T-helper 22 cell (primary cell): ENCODE data around the gene CDKN1A.

Experiments used
- DNase-seq: peaks from one replicate; pipeline ENCODE4 v3.0.0-alpha.2; 2020; ENCODE audit warnings: low read depth

CDKN1A gene

DNA sequence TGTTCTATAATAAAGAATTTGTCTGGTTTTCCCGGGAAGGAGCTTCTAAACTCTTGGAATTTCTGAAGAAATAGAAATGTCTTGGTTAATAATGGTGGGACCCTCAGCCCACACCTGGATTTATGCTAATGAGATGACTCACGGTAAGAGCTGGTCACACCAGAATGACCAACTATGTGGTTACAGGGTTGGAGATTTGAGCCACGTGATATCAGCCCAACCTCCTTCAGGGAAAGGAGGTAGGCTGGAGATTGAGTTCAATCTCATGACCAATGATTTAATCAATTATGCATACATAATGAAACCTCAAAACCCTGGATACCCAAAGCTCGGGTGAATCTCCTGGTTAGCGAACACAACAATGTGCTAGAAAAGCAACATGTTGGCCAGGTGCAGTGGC lies 22.1 kb upstream of the CDKN1A start:
- DNase-seq: no peak

DNA sequence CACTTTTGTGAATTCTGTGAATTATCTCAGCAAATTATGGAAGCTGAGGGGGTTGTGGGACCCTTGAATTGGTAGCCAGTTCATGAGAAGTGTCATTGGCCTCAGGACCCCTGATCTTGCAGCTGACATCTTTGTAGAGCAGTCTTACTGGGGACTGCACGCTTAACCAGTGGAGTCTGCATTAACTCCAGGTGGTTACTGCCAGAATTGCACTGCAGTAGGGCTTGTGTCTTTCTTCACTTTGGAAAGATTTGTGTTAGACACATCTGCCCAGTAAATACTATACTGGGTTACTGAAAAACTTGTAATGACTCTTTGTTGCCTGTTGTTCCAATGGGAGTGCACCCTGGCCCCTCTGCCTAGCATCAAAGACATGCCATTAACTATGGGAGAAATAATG lies 21.2 kb upstream of the CDKN1A start:
- DNase-seq: no peak

DNA sequence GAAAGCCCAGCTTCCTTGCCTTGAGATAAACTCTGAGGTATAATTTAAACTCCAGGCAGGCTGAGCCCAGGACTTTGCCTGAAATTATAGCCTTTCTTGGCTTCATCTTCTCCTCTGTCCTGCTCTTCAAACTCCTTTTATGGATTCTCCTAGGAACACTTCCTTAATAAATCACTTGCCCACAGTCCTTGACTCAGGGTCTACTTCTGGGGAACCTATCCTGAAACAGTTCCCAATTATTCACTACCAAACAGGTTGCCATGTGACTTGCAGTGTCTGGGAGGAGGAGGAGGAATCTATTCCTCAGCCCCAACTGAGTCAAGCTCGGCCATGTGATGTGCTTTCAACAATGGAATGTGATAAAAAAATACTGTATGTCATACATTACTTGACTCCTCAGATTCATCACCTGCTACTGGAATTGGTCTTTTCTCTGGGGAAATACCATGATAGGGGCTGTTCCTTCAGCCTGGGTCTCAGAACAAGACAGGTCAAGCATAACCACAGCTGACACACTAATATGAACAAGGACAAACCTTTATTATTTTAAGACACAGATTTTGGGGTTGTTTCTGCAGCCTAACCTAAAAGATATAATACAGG lies 20.5 kb upstream of the CDKN1A start:
- no peak for DNase-seq

GRCh38 chr6:36659271-36659670 lies 19.2 kb upstream of the CDKN1A start:
- DNase-seq: no peak

DNA sequence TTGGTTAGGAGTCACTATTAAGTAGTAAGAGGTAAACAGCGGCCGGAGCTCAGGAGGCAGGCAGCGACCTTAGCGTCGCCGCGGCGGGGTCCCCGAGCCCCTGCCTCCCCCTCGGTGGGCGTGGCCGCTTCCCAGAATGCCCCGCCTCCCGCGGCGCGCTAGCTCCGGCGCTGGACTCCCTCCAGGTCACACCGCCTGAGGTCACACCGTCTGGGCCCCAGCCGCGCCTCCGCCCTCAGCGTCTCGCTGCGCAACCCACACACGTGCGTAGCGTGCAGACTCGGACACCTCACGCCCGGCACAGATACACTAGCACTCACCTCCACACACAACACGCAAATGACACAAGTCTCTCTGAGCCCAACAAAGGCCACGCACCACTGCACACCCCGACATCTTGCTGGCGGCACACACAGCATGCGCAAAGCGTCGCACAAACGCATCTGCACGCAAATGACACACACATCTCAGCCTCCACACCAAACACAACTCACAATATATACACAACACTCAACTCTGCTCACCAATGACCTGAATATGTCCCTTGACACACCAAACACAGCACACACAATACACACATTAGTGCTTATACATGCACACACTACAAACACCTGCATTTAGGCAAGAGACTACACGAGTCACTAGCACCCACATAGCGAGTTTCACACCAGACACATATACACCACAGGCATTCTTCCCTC lies 17.6 kb upstream of the CDKN1A start:
- no peak for DNase-seq

- DNase-seq: no peak
Observed at GRCh38 chr6:36662380-36662779, 16.1 kb upstream of the CDKN1A start.

DNA sequence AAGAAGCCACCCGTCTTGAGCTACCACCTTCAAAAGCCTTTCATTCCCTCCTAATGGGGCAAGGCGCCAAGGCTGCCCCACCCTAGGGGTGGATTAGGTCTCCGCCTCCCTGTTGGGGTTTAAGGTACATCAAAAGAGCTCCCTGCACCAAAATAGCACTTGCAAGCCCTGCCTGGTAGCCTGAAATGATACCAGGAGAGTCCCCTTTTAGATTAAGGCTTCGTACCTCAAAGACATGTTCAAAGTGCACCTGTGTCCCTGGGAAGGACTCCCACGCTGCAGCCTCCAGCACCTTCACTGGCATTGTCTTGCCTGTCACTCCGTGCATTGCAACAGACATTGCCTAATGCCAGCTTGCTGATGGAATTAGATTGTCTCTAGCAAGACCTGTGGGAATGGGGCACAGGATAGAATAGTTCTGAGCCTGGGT lies 15.7 kb upstream of the CDKN1A start:
- DNase-seq: no peak

DNA sequence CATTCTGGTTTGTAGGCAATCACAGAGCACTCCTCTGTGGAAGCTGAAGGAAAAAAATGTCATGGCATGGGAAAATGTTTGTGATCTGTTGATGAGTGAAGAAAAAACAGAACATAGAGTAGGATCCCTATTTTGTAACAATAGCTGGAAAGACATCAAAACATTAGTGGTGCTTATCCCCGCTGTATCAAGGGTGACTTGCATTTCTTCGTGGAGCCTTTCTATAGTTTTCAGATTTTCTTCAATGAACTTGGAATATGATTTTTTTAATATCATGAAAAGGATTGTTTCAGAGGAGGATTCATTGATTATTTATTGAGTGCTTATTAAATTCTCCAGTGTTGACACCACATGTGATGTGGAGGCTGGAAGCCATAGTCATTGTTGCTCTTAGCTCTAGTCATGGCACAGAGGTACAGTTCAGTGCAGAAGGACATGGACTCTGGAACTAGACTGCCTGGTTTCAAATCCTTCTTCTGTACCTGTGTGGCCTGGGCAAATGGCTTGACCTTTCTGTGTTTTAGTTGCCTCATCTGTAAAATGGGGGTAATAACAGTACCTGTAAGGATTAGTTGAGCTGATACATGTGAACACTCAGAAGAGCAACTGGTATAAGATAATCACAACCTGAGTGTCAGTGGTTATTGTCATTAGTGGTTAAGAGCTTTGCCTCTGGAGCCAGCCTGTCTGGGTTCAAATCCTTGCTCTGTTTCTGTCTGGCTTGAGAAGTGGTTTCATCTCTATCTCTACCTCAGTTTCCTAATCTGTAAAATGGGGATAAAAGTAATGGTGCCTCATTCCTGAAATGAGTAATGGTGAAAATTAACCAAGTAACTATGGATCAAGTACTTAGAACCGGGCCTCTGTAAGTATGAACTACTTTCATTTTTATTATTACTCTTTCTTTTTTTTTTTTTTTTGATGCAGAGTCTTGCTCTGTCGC lies 14.7 kb upstream of the CDKN1A start:
- DNase-seq: no peak

DNA sequence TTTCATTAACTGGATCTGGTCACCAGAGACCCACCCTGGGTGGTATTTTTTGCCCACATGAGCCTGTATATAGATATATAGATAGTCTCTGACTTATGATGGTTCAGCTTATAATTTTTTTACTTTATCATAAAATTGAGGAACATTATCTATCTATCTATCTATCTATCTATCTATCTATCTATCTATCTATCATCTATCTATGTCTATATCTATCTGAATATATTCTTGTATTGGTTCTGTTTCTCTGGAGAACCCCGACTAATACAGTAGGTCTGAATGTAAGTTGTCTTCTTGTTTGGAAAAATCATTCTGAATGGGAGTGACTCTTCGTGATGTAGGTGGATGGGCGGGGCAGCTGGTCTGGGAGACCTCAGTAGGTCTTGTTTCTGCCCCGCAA lies 13.3 kb upstream of the CDKN1A start:
- DNase-seq: no peak

GRCh38 chr6:36666287-36666686 lies 12.2 kb upstream of the CDKN1A start:
- DNase-seq: no peak

- no peak for DNase-seq
Observed at GRCh38 chr6:36666826-36667591, 11.5 kb upstream of the CDKN1A start.

DNA sequence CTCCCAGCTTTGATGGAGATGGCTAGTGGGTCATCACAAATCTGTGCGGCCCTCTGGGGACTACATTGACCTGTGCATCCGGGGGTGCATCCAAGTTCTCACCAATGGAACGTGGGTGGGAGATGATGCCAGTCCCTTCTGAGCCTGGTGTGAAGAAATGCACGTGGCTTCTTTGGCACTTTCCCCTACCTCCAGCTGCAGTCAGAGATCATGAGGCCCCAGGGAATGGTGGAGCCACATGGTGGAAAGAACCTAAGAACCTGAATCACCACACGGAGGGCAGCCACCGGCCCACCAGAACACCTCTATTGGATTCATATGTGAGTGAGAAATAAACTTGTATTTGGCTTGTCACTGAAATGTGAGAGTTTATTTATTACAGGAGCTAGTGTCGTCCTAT lies 9.9 kb upstream of the CDKN1A start:
- no peak for DNase-seq

GRCh38 chr6:36669002-36669401 lies 9.5 kb upstream of the CDKN1A start:
- DNase-seq: no peak

DNA sequence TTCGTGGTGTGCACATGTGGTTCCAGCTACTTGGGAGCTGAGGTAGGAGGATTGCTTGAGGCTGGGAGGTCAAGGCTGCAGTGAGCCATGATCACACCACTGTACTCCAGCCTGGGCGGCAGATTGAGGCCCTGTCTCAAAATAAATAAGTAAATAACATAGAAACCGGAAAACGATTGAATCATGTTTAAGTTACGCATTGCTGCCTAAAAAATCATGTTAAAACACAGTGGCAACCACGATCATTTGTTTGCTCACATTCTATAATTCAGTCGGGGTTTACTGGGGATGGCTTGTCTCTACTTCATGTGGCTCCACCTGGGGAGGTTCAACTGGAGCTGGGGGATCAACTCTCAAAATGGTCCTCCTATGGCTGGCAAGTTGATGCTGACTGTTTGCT lies 8.2 kb upstream of the CDKN1A start:
- DNase-seq: no peak

GRCh38 chr6:36671687-36672375 lies 6.7 kb upstream of the CDKN1A start:
- no peak for DNase-seq

- DNase-seq: no peak
Observed at GRCh38 chr6:36673882-36674281, 4.6 kb upstream of the CDKN1A start.

DNA sequence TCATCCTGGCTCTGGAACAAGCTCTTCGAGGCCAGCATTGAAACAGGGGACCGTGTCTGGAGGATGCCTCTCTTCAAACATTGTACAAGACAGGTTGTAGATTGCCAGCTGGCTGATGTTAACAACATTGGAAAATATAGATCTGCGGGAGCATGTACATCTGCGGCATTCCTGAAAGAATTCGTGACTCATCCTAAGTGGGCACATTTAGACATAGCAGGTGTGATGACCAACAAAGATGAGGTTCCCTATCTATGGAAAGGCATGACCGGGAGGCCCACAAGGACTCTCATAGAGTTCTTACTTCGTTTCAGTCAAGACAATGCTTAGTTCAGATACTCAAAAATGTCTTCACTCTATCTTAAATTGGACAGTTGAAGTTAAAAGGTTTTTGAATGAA lies 3.6 kb upstream of the CDKN1A start:
- DNase-seq: no peak

DNA sequence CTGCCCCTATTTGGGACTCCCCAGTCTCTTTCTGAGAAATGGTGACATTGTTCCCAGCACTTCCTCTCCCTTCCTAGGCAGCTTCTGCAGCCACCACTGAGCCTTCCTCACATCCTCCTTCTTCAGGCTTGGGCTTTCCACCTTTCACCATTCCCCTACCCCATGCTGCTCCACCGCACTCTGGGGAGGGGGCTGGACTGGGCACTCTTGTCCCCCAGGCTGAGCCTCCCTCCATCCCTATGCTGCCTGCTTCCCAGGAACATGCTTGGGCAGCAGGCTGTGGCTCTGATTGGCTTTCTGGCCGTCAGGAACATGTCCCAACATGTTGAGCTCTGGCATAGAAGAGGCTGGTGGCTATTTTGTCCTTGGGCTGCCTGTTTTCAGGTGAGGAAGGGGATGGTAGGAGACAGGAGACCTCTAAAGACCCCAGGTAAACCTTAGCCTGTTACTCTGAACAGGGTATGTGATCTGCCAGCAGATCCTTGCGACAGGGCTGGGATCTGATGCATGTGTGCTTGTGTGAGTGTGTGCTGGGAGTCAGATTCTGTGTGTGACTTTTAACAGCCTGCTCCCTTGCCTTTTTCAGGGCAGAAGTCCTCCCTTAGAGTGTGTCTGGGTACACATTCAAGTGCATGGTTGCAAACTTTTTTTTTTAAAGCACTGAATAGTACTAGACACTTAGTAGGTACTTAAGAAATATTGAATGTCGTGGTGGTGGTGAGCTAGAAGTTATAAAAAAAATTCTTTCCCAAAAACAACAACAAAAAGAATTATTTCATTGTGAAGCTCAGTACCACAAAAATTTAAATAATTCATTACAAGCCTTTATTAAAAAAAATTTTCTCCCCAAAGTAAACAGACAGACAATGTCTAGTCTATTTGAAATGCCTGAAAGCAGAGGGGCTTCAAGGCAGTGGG lies 2.1 kb upstream of the CDKN1A start:
- no peak for DNase-seq

- no peak for DNase-seq
Observed at GRCh38 chr6:36677059-36677749, 1.3 kb upstream of the CDKN1A start.
